GM13977 (cell line): ENCODE results near the gene MARK3.
A peak's percentile ranks its signal among the peaks of the same experiment; 100 is the strongest.
"Not testable (repeated sequence)": the region's sequence is repeated elsewhere in the genome, so short reads cannot be mapped to it uniquely, and the experiment has no call there.

Experiments
- DNase-seq: peaks from one replicate; pipeline ENCODE4 v3.0.0; 2012; ENCODE audit warnings: low spot score
- CTCF ChIP-seq: IDR thresholded peaks from 2 replicates; pipeline ENCODE4 v1.5.1; 2012; ENCODE audit warnings: mild to moderate bottlenecking, control low read depth; ENCODE audit not compliant: insufficient read depth; ENCODE audit errors: extremely low read depth, missing control alignments
- in situ Hi-C: fragments of 300-500 bp; cut with MboI; formaldehyde crosslinking; loops from one replicate; pipeline ENCODE4 v1.12.0; 2022; ENCODE audit warnings: low sequenced_read_pairs, low pct_unique_long_range_greater_than_20kb, mixed read lengths, inconsistent platforms; ENCODE audit not compliant: unreplicated experiment

MARK3 gene

GRCh38 chr14:103522649-103523574 lies 137.7 kb downstream of the MARK3 start, which contains the start of gene CKB:
Gene CKB (minus strand): TSS chr14:103522830. CDS start chr14:103522493, 337 bp downstream.
- TF ChIP-seq CTCF, result no peak
- in situ Hi-C loops, result no loop called here
- peak; percentile 84 for DNase-seq

DNA sequence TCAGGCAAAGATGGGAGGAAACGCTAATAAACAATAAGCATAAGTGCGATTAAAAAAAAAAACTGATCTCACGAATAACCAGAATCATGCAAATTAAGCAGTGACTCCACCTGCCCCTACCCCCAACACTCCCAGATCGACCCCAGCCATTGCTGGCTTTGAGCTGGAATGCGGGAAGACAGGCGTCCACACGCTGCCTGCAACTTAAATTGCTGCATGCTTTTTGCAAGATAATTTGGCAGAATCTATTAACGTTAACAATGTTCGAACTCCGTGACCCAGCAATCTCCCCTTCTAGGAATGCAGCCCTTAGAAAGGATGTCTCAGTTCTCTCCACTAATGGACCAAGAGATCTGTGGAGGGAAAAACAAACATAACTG lies 138.3 kb downstream of the MARK3 start:
- in situ Hi-C loops, result no loop called here
- no peak for TF ChIP-seq CTCF
- no peak for DNase-seq

GRCh38 chr14:103524002-103524935 lies 139.1 kb downstream of the MARK3 start:
- in situ Hi-C loops, result no loop called here
- no peak for DNase-seq
- TF ChIP-seq CTCF, result no peak

GRCh38 chr14:103525430-103526246 lies 140.4 kb downstream of the MARK3 start:
- in situ Hi-C loops, DNase-seq: not testable (repeated sequence)

DNA sequence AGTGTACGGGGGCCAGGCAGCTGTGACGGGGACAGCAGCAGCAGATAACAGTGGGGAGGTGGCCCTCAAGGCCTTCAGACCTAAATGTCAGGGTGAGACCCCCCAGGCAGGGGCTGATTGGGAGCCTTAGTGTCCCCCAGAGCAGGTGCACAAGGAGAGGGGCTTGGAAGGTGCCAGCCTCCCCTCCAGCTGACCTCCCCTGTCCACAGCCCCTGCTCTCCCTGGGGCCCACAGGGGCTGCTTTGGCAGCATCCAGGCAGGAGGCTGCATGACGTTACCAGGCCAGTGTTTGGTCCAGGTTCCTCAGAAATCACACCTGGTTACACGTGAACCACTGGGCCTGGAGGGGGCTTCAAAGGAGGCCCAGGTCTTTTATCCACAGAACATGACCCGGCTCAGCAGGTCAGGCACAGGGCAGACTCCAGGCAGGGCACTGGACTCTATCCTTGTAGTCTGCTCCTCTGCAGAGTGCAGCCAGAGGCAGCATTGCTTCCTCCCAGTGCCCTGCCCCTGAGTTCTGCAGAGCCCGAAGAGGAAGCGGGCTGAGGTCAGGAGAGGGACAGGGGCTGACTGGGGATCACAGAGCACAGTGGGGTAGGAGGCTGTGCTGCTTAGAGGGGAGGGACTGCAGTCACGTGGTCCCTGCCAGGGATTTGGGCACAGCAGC lies 141.2 kb downstream of the MARK3 start:
- no peak for TF ChIP-seq CTCF
- DNase-seq, result no peak
- in situ Hi-C loops, result no loop called here

GRCh38 chr14:103526914-103527248 lies 141.7 kb downstream of the MARK3 start:
- no peak for DNase-seq
- TF ChIP-seq CTCF, result no peak
- in situ Hi-C loops, result no loop called here
